NCI-H1694 (cell line): Measurements from ENCODE around the gene XKR7.
A peak's percentile ranks its signal among the peaks of the same experiment; 100 is the strongest.

Experiments
- DNase-seq: peaks from one replicate; lab custom pipeline; 2025; lab: John Stamatoyannopoulos, UW

XKR7 gene

GRCh38 chr20:31943052-31943471, 24.9 kb upstream of the XKR7 start:
- DNase-seq: no peak

DNA sequence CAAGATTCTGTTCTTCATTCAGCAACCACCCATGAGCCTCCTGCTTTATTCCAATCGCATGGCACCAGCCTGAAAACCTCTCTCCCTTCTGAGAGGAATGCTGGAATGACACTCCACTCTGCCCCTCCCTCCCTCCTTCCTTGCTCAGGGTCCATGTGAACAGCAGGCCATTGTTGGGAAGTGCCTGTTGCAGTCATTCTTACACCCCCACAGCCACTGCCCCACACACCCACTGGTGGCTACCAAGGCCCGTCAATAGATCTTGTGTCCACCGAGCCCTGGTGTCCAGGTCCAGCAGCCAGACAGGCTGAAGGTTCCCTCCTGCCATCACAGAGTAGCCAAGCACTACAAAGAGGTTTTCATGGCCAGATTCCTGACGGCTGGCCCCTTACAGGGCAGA, 22.6 kb upstream of the XKR7 start:
- no peak for DNase-seq

GRCh38 chr20:31945785-31946184, 22.2 kb upstream of the XKR7 start:
- peak; percentile 69 for DNase-seq

DNA sequence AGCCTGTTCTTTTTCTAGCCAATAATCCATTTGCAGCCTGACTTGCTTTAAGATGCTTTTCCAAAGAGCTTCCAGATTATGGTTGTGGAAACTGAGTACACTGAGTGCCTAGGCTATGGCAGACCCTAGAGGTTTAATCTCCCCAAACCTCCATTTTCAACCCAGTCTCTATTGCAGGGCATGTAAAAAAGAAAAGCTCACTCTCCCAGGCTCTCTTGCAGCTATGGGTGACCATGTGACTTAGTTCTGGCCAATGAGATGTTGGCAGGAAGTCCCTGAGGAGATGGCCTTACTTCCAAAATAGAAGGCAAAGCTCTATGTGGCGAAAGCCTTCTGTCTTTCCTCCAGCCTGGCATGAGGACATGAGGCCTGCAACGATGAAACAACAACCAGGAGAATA, 19.9 kb upstream of the XKR7 start:
- DNase-seq: no peak

DNA sequence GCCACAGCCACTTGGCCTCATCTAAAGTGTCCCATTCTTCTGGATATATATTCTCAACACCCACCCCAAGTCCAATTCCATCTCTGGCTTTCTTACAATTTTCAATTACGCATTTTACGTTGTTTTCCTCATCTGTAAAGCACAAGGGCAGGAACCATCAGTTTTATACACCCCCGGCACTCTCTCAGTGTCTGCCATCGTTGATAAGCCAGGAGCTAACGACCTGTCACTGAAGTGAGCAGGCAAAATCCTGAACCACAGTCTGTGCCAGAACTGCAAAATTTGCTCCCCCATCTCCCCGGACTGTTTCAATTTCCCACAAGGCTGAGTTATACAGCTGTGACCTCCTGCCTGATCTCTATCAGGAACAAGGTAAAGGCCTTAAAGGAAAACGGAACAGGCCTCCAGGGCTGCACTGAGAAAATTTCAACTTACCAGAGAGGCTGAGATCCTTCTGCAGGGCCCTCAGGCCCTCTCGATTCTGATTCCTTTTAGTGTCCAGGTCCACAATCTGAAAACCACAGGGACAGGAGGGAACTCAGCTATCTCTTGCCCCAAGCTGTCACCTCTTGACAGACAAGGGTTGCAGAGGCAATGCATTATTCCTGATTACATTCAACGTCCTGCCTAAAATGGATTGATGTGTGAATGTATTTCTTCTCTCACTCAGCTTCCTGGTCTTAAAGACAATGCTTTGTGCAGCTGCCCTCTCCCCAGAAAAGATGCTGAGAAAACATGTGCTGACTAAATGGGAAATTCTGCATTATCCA, 17.9 kb upstream of the XKR7 start:
- no peak for DNase-seq

- no peak for DNase-seq
These were observed 16.8 kb upstream of the XKR7 start for GRCh38 chr20:31951203-31951529.

GRCh38 chr20:31951530-31952453, 16.2 kb upstream of the XKR7 start, which contains the start of gene PDRG1:
Gene PDRG1, minus strand, starts transcription at chr20:31952046. Its CDS starts 85 bp downstream, at chr20:31951961.
- DNase-seq: peak; percentile 87

GRCh38 chr20:31953556-31954148, 14.3 kb upstream of the XKR7 start:
- DNase-seq: no peak

- no peak for DNase-seq
These were observed 13.5 kb upstream of the XKR7 start for GRCh38 chr20:31954500-31954899.

- DNase-seq: peak; percentile 75
These were observed 11.1 kb upstream of the XKR7 start for GRCh38 chr20:31956556-31957526.

- DNase-seq: peak; percentile 83
These were observed 5.2 kb upstream of the XKR7 start for GRCh38 chr20:31962761-31963160.

DNA sequence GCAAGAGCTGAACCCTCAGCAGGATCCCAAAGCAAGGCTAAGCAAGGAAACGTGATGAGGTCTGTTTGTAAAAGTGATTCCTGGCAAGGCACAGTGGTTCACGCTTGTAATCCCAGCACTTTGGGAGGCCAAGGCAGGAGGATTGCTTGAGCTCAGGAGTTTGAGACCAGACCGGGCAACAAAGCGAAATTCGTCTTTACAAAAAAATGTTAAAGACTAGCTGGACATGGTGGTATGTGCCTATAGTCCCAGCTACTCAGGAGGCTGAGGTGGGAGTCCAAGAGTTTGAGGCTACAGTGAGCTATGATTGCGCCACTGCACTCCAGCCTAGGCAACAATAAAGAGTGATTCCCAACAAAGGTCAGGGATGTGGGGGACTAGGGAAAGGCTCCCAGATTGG, 4.1 kb upstream of the XKR7 start:
- DNase-seq: no peak

- DNase-seq: no peak
These were observed 828 bp upstream of the XKR7 start for GRCh38 chr20:31966991-31967655.

DNA sequence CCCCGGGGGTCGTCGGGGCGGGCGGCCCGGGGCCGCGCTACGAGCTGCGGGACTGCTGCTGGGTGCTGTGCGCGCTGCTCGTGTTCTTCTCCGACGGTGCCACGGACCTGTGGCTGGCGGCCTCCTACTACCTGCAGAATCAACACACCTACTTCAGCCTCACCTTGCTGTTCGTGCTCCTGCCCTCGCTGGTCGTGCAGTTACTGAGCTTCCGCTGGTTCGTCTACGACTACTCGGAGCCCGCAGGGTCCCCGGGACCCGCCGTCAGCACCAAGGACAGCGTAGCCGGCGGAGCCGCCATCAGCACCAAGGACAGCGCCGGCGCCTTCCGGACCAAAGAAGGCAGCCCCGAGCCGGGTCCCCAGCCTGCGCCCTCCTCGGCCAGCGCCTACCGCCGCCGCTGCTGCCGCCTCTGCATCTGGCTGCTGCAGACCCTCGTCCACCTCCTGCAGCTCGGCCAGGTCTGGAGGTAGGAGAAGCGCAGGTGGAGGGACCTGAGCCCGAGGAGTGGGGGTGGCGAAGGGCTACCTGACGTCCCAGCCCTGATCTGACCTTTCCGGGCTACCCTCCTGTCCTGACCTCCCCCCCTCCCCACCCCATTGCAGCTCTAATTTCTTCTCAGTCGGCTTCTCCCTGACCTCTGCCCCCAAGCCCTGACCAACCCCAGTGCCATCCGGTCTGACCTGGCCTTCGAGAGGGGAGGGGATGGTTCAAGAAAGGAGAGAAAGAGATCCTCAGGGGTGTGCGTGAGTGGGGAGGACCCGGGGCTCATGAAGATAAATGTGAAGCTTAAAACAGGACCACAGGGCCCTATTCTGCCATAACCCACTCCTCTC, 558 bp downstream of the XKR7 start:
- no peak for DNase-seq

DNA sequence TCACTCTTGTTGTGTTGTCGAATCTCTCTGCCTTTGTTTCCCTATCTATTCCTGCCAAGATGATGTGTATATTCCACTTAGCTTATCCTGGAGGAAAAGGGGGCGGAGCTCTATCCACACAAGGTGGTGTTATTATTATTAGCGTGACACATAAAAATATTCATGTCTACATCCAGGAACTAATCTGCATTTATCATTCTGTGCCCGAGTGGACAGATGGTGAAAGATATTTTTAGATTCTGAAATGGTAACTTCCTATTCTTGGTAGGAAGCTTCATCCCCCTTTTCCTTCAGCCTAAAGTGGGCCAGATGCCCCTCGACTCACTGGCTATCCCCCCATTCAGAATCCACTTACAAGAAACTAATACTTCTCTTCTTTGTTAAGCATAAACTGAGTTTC, 2.0 kb downstream of the XKR7 start:
- no peak for DNase-seq

GRCh38 chr20:31972471-31973021, 4.6 kb downstream of the XKR7 start:
- DNase-seq: no peak

GRCh38 chr20:31974296-31974695, 6.3 kb downstream of the XKR7 start:
- DNase-seq: no peak

- DNase-seq: no peak
These were observed 7.1 kb downstream of the XKR7 start for GRCh38 chr20:31974951-31975487.

- DNase-seq: no peak
These were observed 7.9 kb downstream of the XKR7 start for GRCh38 chr20:31975874-31976273.

DNA sequence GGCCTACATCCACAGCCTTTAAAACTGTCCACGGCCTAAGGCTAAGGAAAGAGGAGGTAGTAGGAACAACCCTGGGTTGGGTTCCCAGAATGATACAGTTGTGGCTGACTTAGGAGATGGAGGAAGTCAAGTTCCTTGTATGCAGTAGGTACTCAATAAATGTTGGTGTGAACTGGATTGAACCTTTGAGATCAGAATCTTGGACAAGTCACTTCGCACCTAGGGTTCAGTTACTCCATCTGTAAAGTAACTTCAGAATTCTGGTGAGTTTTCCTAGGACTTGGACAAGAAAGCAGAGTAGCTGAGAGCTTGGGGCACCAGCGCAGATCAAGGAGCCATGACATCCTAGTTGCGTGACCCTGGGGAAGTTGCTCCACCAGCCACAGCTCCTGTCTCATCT, 9.1 kb downstream of the XKR7 start:
- no peak for DNase-seq
